HepG2 (cell line): ENCODE measurements around the gene MFNG. TPM values are rescaled to one million over a fixed set of nuclear protein-coding genes. Genes with fewer than 3 reads are reported as not detected.
A peak's percentile ranks its signal among the peaks of the same experiment; 100 is the strongest.

Experiments used
- ATAC-seq: fragments of 200-7000 bp; cut with Tn5 transposase; 3 replicates; pipeline ENCODE4 v1.9.1; 2020; ENCODE audit warnings: mild to moderate bottlenecking, moderate library complexity
- BruUV-seq: library from RNA; stranded (reverse); fragments of 400-500 nt; replicated peaks from 2 replicates; lab custom pipeline; 2021; lab: Mats Ljungman, UMichigan
- CTCF ChIA-PET: fragments of 300-600 bp; formaldehyde crosslinking; extraction: SDS; loops from one replicate; lab custom pipeline; 2021; ENCODE audit warnings: low total read pairs, inconsistent platforms, low intra/inter-chr PET ratio; lab: Yijun Ruan, JAX
- POLR2A ChIA-PET: fragments of 350-600 bp; sonication (Branson Sonifier 250); formaldehyde crosslinking; loops from one replicate; lab custom pipeline; 2020; ENCODE audit warnings: antibody characterized with exemption, inconsistent platforms; lab: Yijun Ruan, JAX
- DNase-seq: peaks from one replicate; pipeline ENCODE4 v3.0.0-alpha.2; 2015; ENCODE audit warnings: low spot score
- FAIRE-seq: peaks from 3 replicates; lab custom pipeline; 2011; peaks lifted over from hg19 to GRCh38; lab: Jason Lieb, UNC
- H2AFZ ChIP-seq: one replicate; pipeline ENCODE4 v1.6.1; 2011; ENCODE audit warnings: low read length, inconsistent platforms
- H3K27ac ChIP-seq: fragments of 300-600 bp; 3 replicates; pipeline ENCODE4 v1.8.0; 2011; ENCODE audit warnings: mixed run types, mild to moderate bottlenecking, mixed read lengths, low read length, inconsistent platforms; ENCODE audit not compliant: insufficient read depth; ENCODE audit errors: extremely low read length
- H3K27me3 ChIP-seq, 2 experiments: fragments of 200-600 bp in 1 of 2; 2 replicates in 1 of 2; 3 replicates in 1 of 2; pipeline versions ENCODE4 v1.6.0 to v1.8.0; 2011; ENCODE audit warnings: low read length in 2 of 2, mild to moderate bottlenecking in 2 of 2, moderate library complexity in 2 of 2, inconsistent platforms in 1 of 2; ENCODE audit not compliant: insufficient read depth in 2 of 2, control insufficient read depth in 1 of 2
- H3K36me3 ChIP-seq, 2 experiments: fragments of 200-600 bp in 1 of 2; replicated peaks in 1 of 2; 2 replicates in 1 of 2; 3 replicates in 1 of 2; pipeline versions ENCODE4 v1.5.1 to v1.8.0; 2011; ENCODE audit warnings: low read length in 2 of 2, inconsistent platforms in 1 of 2; ENCODE audit not compliant: insufficient read depth in 2 of 2, control insufficient read depth in 1 of 2
- H3K4me1 ChIP-seq: 2 replicates; pipeline ENCODE4 v1.5.1; 2012; ENCODE audit warnings: low read length, inconsistent platforms; ENCODE audit not compliant: insufficient read depth
- H3K4me2 ChIP-seq: 2 replicates; pipeline ENCODE4 v1.6.0; 2011; ENCODE audit warnings: low read depth, low read length, inconsistent platforms
- H3K4me3 ChIP-seq, 3 experiments: fragments of 200-600 bp in 1 of 3; sonication (generic), shearing (Covaris generic) in 1 of 3; replicated peaks in 1 of 3; 2 replicates each; pipeline ENCODE4 v1.5.1; 2011 to 2016; ENCODE audit warnings: low read length in 3 of 3, inconsistent platforms in 2 of 3, low read depth in 2 of 3, mild to moderate bottlenecking in 2 of 3, control low read depth in 1 of 3, mixed read lengths in 1 of 3; ENCODE audit not compliant: insufficient read depth in 1 of 3
- H3K79me2 ChIP-seq: one replicate; pipeline ENCODE4 v1.6.1; 2011; ENCODE audit warnings: low read length, inconsistent platforms; ENCODE audit not compliant: insufficient read depth
- H3K9ac ChIP-seq: 2 replicates; pipeline ENCODE4 v1.6.0; 2011; ENCODE audit warnings: mild to moderate bottlenecking, low read depth, low read length, inconsistent platforms; ENCODE audit not compliant: insufficient read depth
- H3K9me3 ChIP-seq: 2 replicates; pipeline ENCODE4 v1.5.1; 2012; ENCODE audit warnings: mild to moderate bottlenecking, low read length
- H4K20me1 ChIP-seq: 2 replicates; pipeline ENCODE4 v1.6.0; 2011; ENCODE audit warnings: inconsistent platforms, mild to moderate bottlenecking, low read length, moderate library complexity; ENCODE audit not compliant: insufficient read depth
- ATF7 ChIP-seq, 2 experiments: fragments of 450-650 bp in 1 of 2; sonication (generic) in 1 of 2; formaldehyde crosslinking in 1 of 2; IDR thresholded peaks; 2 replicates each; pipeline versions ENCODE4 v1.4.0 to v1.6.1; 2016 to 2020; ENCODE audit warnings: antibody characterized with exemption in 1 of 2, mild to moderate bottlenecking in 1 of 2, missing genetic modification reagents in 1 of 2
- CHD2 ChIP-seq: IDR thresholded peaks from 2 replicates; pipeline ENCODE4 v1.6.1; 2011; ENCODE audit warnings: low read depth, low read length, improper control_type of control experiment
- CREB1 ChIP-seq, 2 experiments: fragments of 450-650 bp in 1 of 2; IDR thresholded peaks; 2 replicates each; pipeline ENCODE4 v1.6.1; 2016 to 2017; ENCODE audit warnings: control low read depth in 1 of 2, mild to moderate bottlenecking in 1 of 2, missing compliant biosample characterization in 1 of 2, missing genetic modification characterization in 1 of 2
- DNMT1 ChIP-seq: sonication (generic); formaldehyde crosslinking; IDR thresholded peaks from 2 replicates; pipeline ENCODE4 v1.5.1; 2020; ENCODE audit warnings: mild to moderate bottlenecking, missing genetic modification reagents
- DPF2 ChIP-seq: sonication (generic); formaldehyde crosslinking; IDR thresholded peaks from 2 replicates; pipeline ENCODE4 v1.4.0; 2020; ENCODE audit warnings: mild to moderate bottlenecking, low read depth, missing genetic modification reagents, borderline replicate concordance
- NCOA2 ChIP-seq: sonication (generic); formaldehyde crosslinking; IDR thresholded peaks from 2 replicates; pipeline ENCODE4 v1.8.0; 2022; ENCODE audit warnings: inconsistent platforms
- RELA ChIP-seq: sonication (generic); formaldehyde crosslinking; IDR thresholded peaks from 2 replicates; pipeline ENCODE4 v1.4.0; 2020; ENCODE audit warnings: missing genetic modification reagents
- U2AF2 ChIP-seq: fragments of 200-400 bp; formaldehyde crosslinking; IDR thresholded peaks from 2 replicates; pipeline ENCODE4 v1.6.1; 2017; ENCODE audit warnings: low read depth, mild to moderate bottlenecking, low read length
- ZFAT ChIP-seq: sonication (generic); formaldehyde crosslinking; conservative IDR thresholded peaks from 2 replicates; pipeline ENCODE4 v1.8.1; 2023; ENCODE audit warnings: missing genetic modification reagents, inconsistent platforms
- ZNF296 ChIP-seq: sonication (generic); formaldehyde crosslinking; conservative IDR thresholded peaks from 2 replicates; pipeline ENCODE4 v1.5.0; 2020; ENCODE audit warnings: mild to moderate bottlenecking, missing genetic modification reagents
- ZNF331 ChIP-seq: sonication (generic); formaldehyde crosslinking; IDR thresholded peaks from 2 replicates; pipeline ENCODE4 v1.4.0; 2020; ENCODE audit warnings: missing genetic modification reagents
- ZNF615 ChIP-seq: sonication (generic); formaldehyde crosslinking; IDR thresholded peaks from 2 replicates; pipeline ENCODE4 v1.5.0; 2020; ENCODE audit warnings: mild to moderate bottlenecking, missing genetic modification reagents, borderline replicate concordance
- ZNF761 ChIP-seq: sonication (generic); formaldehyde crosslinking; conservative IDR thresholded peaks from 2 replicates; pipeline ENCODE4 v1.4.0; 2020; ENCODE audit warnings: mild to moderate bottlenecking, missing genetic modification reagents
- ZSCAN12 ChIP-seq: sonication (generic); formaldehyde crosslinking; IDR thresholded peaks from 2 replicates; pipeline ENCODE4 v1.9.0; 2021; ENCODE audit warnings: mild to moderate bottlenecking, missing genetic modification reagents
- WGBS: methylation state at CpG from one replicate; pipeline ENCODE4 v1.1.6; 2017; ENCODE audit warnings: low lambda C conversion rate; 5-methylcytosine and 5-hydroxymethylcytosine counted together
- in situ Hi-C: cut with HindIII; loops from 2 replicates; pipeline ENCODE4 v1.10.0; 2017; ENCODE audit warnings: low pct_unique_long_range_greater_than_20kb; ENCODE audit not compliant: extremely low pct_ligation_motif_present
- intact Hi-C: fragments of 100-400 bp; cut with micrococcal nuclease; formaldehyde crosslinking; loops from one replicate; pipeline ENCODE4 v1.10.0; 2022; ENCODE audit not compliant: unreplicated experiment
- polyA plus RNA-seq, 8 experiments: library from polyadenylated mRNA; depleted of rRNA in 3 of 8; stranded (reverse) in 7 of 8; unstranded in 1 of 8; fragments of >200 nt; fragmentation: Illumina TruSeq in 4 of 8; extraction: Trizol in 4 of 8; gene quantifications; 2 replicates each; pipeline versions ENCODE4 v1.2.1 to v1.2.3, GENCODE V29; 2011 to 2016; ENCODE audit warnings: low read depth in 4 of 8, missing spikeins in 1 of 8, mixed read lengths in 1 of 8; ENCODE audit not compliant: insufficient read depth in 1 of 8
- total RNA-seq, 5 experiments: library from RNA; depleted of rRNA; stranded (reverse); fragments of >200 nt; fragmentation: Illumina TruSeq; extraction: Trizol; gene quantifications; 2 replicates each; pipeline ENCODE4 v1.2.3, GENCODE V29; 2016; ENCODE audit warnings: low read depth in 1 of 5

Gene MFNG
- total and polyA plus RNA-seq, 2 of the 13 experiments (the other 11 are each of a cell fraction or from before 2014, with no cell fraction given) = 1.0 to 11.7 TPM

GRCh38 chr22:37425369-37425768 lies 60.8 kb downstream of the MFNG start:
- ATAC-seq = no peak
- no peaks in the 10 kb centered on the region for H3K36me3 ChIP-seq
- FAIRE-seq = no peak
- peaks cover 15 to 62% of the 10 kb centered on the region in 2 experiments for H3K27me3 ChIP-seq
- in situ Hi-C loops = no loop called here
- 20% methylated on average over 6 of the region's 11 CpGs for WGBS
- no peak overlapping the region for H3K27ac ChIP-seq
- no peak overlapping the region for H3K4me3 ChIP-seq
- POLR2A ChIA-PET = no interaction called here
- H3K9ac ChIP-seq = no peak overlapping the region
- H3K4me2 ChIP-seq = no peak overlapping the region
- H2AFZ ChIP-seq = no peak overlapping the region
- H4K20me1 ChIP-seq = peaks cover 7% of the 10 kb centered on the region; the same call in 1 of the 2 replicates
- H3K4me1 ChIP-seq = no peaks in the 10 kb centered on the region
- TF ChIP-seq ZFAT (no peak), ATF7 (IDR thresholded peaks at IDR 0.05) (peak; percentile 94), ATF7 (CRISPR knock-in tag; IDR thresholded peaks at IDR 0.05) (no peak), ZNF615 (CRISPR knock-in tag) (no peak), ZSCAN12 (CRISPR knock-in tag) (no peak), ZNF331 (CRISPR knock-in tag) (no peak), RELA (CRISPR knock-in tag) (no peak), DPF2 (no peak), CHD2 (no peak), NCOA2 (CRISPR knock-in tag) (no peak), U2AF2 (no peak), ZNF296 (CRISPR knock-in tag) (no peak), ZNF761 (no peak), DNMT1 (no peak), CREB1 (IDR thresholded peaks at IDR 0.05) (peak; percentile 97), CREB1 (CRISPR knock-in tag; IDR thresholded peaks at IDR 0.05) (no peak)
- no peak for DNase-seq
- no TSS peak for BruUV-seq
- CTCF ChIA-PET = no interaction called here
- no peaks in the 10 kb centered on the region for H3K79me2 ChIP-seq
- intact Hi-C loops = no loop called here
- no peaks in the 10 kb centered on the region for H3K9me3 ChIP-seq
